ENCODE measurements around the gene FIG4.

FIG4 gene

DNA sequence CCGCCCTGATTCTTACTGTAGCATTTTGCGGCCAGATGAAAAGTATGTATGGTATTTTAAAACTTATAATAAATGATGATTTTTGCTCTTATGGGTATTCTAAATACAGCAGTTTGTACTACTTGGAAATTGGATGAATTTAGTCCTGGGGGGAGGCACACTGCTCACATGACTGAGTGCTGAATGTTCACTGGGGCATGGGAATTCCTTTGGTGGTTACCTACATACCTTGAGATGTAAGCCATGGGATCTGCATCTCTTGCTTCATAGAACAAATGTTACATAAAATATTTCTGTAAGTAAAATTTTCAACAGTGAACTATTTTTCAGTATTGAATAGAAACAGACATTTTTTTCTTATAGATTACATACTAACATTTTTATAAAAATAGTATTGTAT is 71.1 kb downstream of the FIG4 start:
- Histone ChIP-seq H3K4me3 (ENCODE audit: low read length) (no peak overlapping the region), H3K9me3 (ENCODE audit: control insufficient read depth, insufficient read depth, low read length) (no peaks in the 10 kb centered on the region), H3F3A (ENCODE audit: control insufficient read depth, insufficient read depth) (no peaks in the 10 kb centered on the region), H3K27me3 (ENCODE audit: control insufficient read depth, low read length) (no peaks in the 10 kb centered on the region), H3K4me2 (ENCODE audit: low read length) (no peak overlapping the region), H3K4me1 (ENCODE audit: control insufficient read depth, low read length) (peaks cover 12% of the 10 kb centered on the region), H4K20me1 (ENCODE audit: control insufficient read depth, insufficient read depth, low read depth, low read length) (no peaks in the 10 kb centered on the region), H3K27ac (ENCODE audit: low read depth, low read length) (no peak overlapping the region), H3K79me2 (ENCODE audit: control insufficient read depth, low read length) (no peaks in the 10 kb centered on the region), H3K36me3 (ENCODE audit: control insufficient read depth, low read length) (no peaks in the 10 kb centered on the region), H3K9me2 (replicated peaks; ENCODE audit: control insufficient read depth, low read length) (no peaks in the 10 kb centered on the region)
- TF ChIP-seq CTCF (IDR thresholded peaks at IDR 0.05; ENCODE audit: low read depth, low read length, poor library complexity, severe bottlenecking) (no peak), EZH2phosphoT487 (IDR thresholded peaks at IDR 0.05; ENCODE audit: borderline replicate concordance, low read length) (no peak)

GRCh38 chr6:109762769-109763441 is 71.8 kb downstream of the FIG4 start:
- Histone ChIP-seq H3K4me2 (ENCODE audit: low read length) (no peak overlapping the region), H3K79me2 (ENCODE audit: control insufficient read depth, low read length) (no peaks in the 10 kb centered on the region), H4K20me1 (ENCODE audit: control insufficient read depth, insufficient read depth, low read depth, low read length) (no peaks in the 10 kb centered on the region), H3F3A (ENCODE audit: control insufficient read depth, insufficient read depth) (no peaks in the 10 kb centered on the region), H3K4me1 (ENCODE audit: control insufficient read depth, low read length) (peaks cover 12% of the 10 kb centered on the region), H3K27me3 (ENCODE audit: control insufficient read depth, low read length) (no peaks in the 10 kb centered on the region), H3K36me3 (ENCODE audit: control insufficient read depth, low read length) (no peaks in the 10 kb centered on the region), H3K27ac (ENCODE audit: low read depth, low read length) (no peak overlapping the region), H3K9me2 (replicated peaks; ENCODE audit: control insufficient read depth, low read length) (no peaks in the 10 kb centered on the region), H3K4me3 (ENCODE audit: low read length) (no peak overlapping the region), H3K9me3 (ENCODE audit: control insufficient read depth, insufficient read depth, low read length) (no peaks in the 10 kb centered on the region)
- TF ChIP-seq CTCF (IDR thresholded peaks at IDR 0.05; ENCODE audit: low read depth, low read length, poor library complexity, severe bottlenecking) (no peak), EZH2phosphoT487 (IDR thresholded peaks at IDR 0.05; ENCODE audit: borderline replicate concordance, low read length) (no peak)

DNA sequence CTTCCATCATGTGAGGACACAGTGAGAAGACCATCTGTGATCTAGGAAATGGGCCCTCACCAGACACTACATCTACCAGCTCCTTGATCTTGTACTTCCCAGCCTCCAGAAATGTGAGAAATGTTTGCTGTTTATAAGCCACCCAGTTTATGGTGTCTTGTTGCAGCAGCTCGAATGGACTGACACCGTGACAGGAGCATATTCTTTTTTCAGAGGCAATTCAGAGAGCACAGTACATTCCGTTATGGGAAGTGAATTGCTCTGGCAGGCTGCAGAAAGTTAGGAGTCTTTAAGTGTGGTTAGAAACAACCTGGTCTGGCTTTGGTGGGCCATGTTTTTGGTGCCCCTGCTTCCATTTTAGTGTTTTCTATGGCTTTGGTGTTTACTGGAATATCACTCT is 75.1 kb downstream of the FIG4 start:
- H3K9me2 ChIP-seq (replicated peaks; ENCODE audit: control insufficient read depth, low read length): no peaks in the 10 kb centered on the region
- no peaks in the 10 kb centered on the region for H3K36me3 ChIP-seq (ENCODE audit: control insufficient read depth, low read length)
- H3K27me3 ChIP-seq (ENCODE audit: control insufficient read depth, low read length): no peaks in the 10 kb centered on the region
- no peaks in the 10 kb centered on the region for H3K9me3 ChIP-seq (ENCODE audit: control insufficient read depth, insufficient read depth, low read length)
- no peaks in the 10 kb centered on the region for H3K79me2 ChIP-seq (ENCODE audit: control insufficient read depth, low read length)
- H3K4me2 ChIP-seq (ENCODE audit: low read length): no peak overlapping the region
- no peak overlapping the region for H3K4me3 ChIP-seq (ENCODE audit: low read length)
- TF ChIP-seq EZH2phosphoT487 (IDR thresholded peaks at IDR 0.05; ENCODE audit: borderline replicate concordance, low read length) (no peak), CTCF (IDR thresholded peaks at IDR 0.05; ENCODE audit: low read depth, low read length, poor library complexity, severe bottlenecking) (no peak)
- no peak overlapping the region for H3K27ac ChIP-seq (ENCODE audit: low read depth, low read length)
- H4K20me1 ChIP-seq (ENCODE audit: control insufficient read depth, insufficient read depth, low read depth, low read length): no peaks in the 10 kb centered on the region
- peaks cover 33% of the 10 kb centered on the region for H3K4me1 ChIP-seq (ENCODE audit: control insufficient read depth, low read length)
- H3F3A ChIP-seq (ENCODE audit: control insufficient read depth, insufficient read depth): peaks cover 3% of the 10 kb centered on the region
